Coronary artery (tissue), 2 donors: ENCODE results near the gene CCDC102B.

Experiments used
- DNase-seq: peaks from one replicate; pipeline ENCODE4 v3.0.0-alpha.2; 2017; ENCODE audit warnings: low spot score
- H3K27ac ChIP-seq, 2 donors: fragments of 200-600 bp; sonication (generic); one replicate each; pipeline ENCODE4 v1.5.1; 2016 to 2019
- H3K4me3 ChIP-seq: fragments of 200-600 bp; sonication (generic); 2 replicates; pipeline ENCODE4 v1.5.1; 2016; ENCODE audit warnings: mild to moderate bottlenecking, moderate library complexity
- TF ChIP-seq, protein P1 (sequence below): fragments of 200-600 bp; sonication (generic); IDR thresholded peaks from one replicate; pipeline ENCODE4 v1.5.1; 2019; ENCODE audit warnings: antibody characterized with exemption

Gene CCDC102B

GRCh38 chr18:68822926-68823325 is 25.0 kb downstream of the CCDC102B start:
- Histone ChIP-seq H3K27ac (no peak overlapping the region), H3K4me3 (no peak overlapping the region)
- TF ChIP-seq, protein P1, sequence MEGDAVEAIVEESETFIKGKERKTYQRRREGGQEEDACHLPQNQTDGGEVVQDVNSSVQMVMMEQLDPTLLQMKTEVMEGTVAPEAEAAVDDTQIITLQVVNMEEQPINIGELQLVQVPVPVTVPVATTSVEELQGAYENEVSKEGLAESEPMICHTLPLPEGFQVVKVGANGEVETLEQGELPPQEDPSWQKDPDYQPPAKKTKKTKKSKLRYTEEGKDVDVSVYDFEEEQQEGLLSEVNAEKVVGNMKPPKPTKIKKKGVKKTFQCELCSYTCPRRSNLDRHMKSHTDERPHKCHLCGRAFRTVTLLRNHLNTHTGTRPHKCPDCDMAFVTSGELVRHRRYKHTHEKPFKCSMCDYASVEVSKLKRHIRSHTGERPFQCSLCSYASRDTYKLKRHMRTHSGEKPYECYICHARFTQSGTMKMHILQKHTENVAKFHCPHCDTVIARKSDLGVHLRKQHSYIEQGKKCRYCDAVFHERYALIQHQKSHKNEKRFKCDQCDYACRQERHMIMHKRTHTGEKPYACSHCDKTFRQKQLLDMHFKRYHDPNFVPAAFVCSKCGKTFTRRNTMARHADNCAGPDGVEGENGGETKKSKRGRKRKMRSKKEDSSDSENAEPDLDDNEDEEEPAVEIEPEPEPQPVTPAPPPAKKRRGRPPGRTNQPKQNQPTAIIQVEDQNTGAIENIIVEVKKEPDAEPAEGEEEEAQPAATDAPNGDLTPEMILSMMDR = no peak
- DNase-seq = no peak

- TF ChIP-seq, protein P1 = no peak
- no peak overlapping the region for H3K27ac ChIP-seq
- DNase-seq = no peak
- H3K4me3 ChIP-seq = no peak overlapping the region
These were observed 28.2 kb downstream of the CCDC102B start for GRCh38 chr18:68826121-68826520.

DNA sequence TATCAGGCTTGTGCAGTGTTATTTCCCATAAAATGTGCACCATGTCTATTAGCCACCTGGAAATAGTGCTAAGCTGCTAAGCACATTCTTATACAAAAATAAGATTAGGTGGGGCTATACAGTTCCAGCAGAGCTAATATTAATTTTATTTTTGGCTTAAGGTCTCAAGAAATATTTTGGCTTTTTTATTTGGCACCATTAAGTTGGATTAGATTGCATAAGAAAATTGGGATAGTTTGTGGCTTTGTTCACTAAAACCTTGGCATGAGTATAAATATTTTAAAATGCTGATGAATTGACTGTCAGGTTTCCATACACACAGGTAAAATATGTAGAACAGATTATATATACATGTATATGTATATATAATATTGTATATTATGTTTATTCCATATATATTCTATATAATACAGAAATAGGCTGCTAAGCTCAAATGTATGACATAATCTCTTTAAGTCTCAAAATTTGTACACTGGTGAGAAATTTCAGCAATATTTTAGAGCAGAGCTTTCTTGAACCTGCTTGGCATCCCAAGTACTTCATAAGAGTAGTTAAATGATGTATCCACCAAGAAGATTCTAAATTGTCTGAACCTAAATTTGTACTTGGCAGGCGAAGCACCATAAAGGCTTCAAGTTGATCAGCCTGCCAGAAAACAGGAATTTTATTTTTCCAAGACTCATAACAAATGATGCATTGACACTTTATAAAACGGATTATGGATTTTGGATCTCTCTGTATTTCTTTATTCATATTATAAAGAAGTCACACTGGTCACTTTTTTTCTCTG is 32.6 kb downstream of the CCDC102B start:
- no peak for DNase-seq
- TF ChIP-seq, protein P1 = no peak
- Histone ChIP-seq H3K4me3 (no peak overlapping the region), H3K27ac (no peak overlapping the region)

DNA sequence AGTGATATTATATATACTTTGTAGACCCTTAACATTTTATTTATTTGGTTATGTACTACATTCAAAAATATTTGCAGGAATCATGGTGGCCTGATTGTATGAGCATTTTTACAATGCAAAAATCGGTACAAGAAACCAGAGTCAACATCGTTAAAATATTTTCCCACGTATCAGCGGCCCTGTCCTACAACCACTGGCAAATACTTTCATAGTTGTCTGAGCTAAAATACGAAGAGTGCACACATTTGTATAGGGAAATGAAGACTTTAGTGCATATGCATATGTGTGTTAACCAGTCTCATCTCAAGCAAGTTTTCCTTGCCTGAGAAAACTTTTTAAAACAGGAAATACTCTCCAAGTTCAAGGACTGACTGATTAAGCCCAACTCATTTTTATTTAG is 35.9 kb downstream of the CCDC102B start:
- TF ChIP-seq, protein P1 = no peak
- no peak overlapping the region for H3K4me3 ChIP-seq
- H3K27ac ChIP-seq = no peak overlapping the region
- DNase-seq = no peak

DNA sequence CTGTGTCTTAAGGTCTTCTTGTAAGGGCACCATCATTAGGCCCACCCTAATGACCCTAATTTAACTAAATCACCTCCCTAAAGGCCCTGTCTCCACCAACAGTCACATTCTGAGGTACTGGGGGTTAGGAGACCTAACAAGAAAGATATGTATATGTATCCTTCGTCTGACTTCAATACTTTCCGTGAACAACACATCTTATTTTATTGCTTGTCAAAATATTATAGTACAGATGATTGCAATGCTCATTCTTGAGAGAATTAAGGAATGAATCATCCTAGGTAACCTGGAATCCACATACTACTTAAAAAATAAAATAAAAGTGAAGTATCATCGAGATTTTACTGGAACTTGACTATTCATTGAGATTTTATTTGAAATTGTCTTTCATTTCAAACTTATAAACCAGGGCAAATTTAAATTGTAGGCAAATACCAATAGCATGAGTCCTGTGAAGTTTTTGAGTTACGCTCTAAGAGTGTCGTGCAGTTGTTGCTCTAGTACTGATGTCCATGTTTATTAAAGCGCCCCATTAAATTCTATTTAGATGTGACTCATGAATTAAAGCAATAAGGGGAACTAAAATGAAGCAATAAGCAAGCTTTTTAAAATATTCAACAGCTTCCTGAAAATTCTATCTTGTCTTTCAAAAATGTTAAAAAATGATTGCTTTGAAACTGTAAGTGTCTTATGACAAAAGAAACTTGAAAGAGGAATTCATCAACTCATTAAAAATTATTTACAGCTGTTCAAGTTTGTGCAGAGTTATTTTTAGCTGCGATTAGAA is 40.0 kb downstream of the CCDC102B start:
- TF ChIP-seq, protein P1 = no peak
- Histone ChIP-seq H3K4me3 (no peak overlapping the region), H3K27ac (no peak overlapping the region)
- no peak for DNase-seq

GRCh38 chr18:68839701-68840100 is 41.8 kb downstream of the CCDC102B start:
- TF ChIP-seq, protein P1 = no peak
- no peak for DNase-seq
- Histone ChIP-seq H3K4me3 (no peak overlapping the region), H3K27ac (no peak overlapping the region)
